Choroid plexus epithelial cell (primary cell): ENCODE measurements around the gene ARL11.

Source experiments
- DNase-seq: peaks from one replicate; pipeline ENCODE4 v3.0.0-alpha.2; 2010; ENCODE audit warnings: low read depth
- H3K4me3 ChIP-seq: 2 replicates; pipeline ENCODE4 v1.5.1; 2011; ENCODE audit warnings: low read depth, mild to moderate bottlenecking, control low read depth, low read length, moderate library complexity
- CTCF ChIP-seq: conservative IDR thresholded peaks from 2 replicates; pipeline ENCODE4 v1.5.1; 2011; ENCODE audit warnings: low read depth, mild to moderate bottlenecking, control low read depth, inconsistent platforms, low read length, moderate library complexity

Gene ARL11

GRCh38 chr13:49679246-49679645, 50.9 kb downstream of the ARL11 start:
- peak; percentile 79 for TF ChIP-seq CTCF
- no peak overlapping the region for H3K4me3 ChIP-seq
- peak; percentile 82 for DNase-seq

GRCh38 chr13:49681842-49682435, 53.6 kb downstream of the ARL11 start:
- DNase-seq = peak; percentile 23
- no peak overlapping the region for H3K4me3 ChIP-seq
- TF ChIP-seq CTCF = no peak
